ENCODE data around the gene CASKIN1. TPM values are rescaled to one million over a fixed set of nuclear protein-coding genes. Genes with fewer than 3 reads are reported as not detected.

The CASKIN1 gene
- total RNA-seq, 1 experiment from 2014 or later, result 7.9 TPM

DNA sequence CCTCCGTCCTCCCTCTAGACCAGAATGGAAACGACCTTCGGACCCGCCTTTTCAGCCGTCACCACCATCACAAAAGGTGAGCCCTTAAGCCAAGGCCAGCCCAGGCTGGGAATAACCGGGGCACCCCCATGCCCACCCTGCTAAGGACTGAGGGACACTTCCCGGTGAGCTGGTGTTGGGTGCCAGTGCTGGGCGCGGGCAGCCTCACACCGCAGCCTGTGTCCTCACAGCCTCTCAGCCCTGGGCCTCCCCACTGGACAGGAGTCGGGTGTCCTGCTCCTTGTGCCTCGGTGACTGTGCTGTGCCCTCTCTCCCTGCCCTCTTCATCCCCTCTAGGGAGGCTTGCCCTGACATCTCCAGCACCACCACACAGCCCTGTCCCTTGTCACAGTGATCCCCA is 30.5 kb downstream of the CASKIN1 start:
- Histone ChIP-seq H3K79me1 (ENCODE audit: insufficient read depth, low read depth, low read length, poor library complexity, severe bottlenecking) (no peaks in the 10 kb centered on the region), H3K4ac (ENCODE audit: low read depth, low read length) (no peak overlapping the region), H3K9ac (ENCODE audit: extremely low read depth, insufficient read length, low read length) (no peak overlapping the region), H3K4me1 (ENCODE audit: insufficient read depth, low read length) (no peaks in the 10 kb centered on the region), H4K91ac (ENCODE audit: insufficient read length, low read depth, low read length) (no peak overlapping the region), H3K79me2 (ENCODE audit: insufficient read depth, low read length) (peaks cover 10% of the 10 kb centered on the region; the same call in 1 of the 2 replicates), H3K23me2 (ENCODE audit: insufficient read length, low read depth, low read length, poor library complexity, severe bottlenecking) (no peaks in the 10 kb centered on the region), H3K14ac (ENCODE audit: insufficient read depth, low read length) (no peak overlapping the region), H3K27ac (ENCODE audit: insufficient read length, low read depth, low read length) (no peak overlapping the region), H3K4me2 (ENCODE audit: insufficient read depth, insufficient read length, low read length) (no peak overlapping the region), H3K23ac (ENCODE audit: insufficient read length, low read depth, low read length) (no peak overlapping the region), H2AK5ac (ENCODE audit: insufficient read length, low read length) (no peak overlapping the region), H2BK5ac (ENCODE audit: insufficient read length, low read length) (no peak overlapping the region), H4K8ac (replicated peaks; ENCODE audit: insufficient read length, low read depth, low read length) (no peak overlapping the region), H2BK120ac (ENCODE audit: low read depth, low read length, poor library complexity, severe bottlenecking) (no peak overlapping the region), H2BK12ac (ENCODE audit: insufficient read length, low read depth, low read length) (no peak overlapping the region), H2BK20ac (ENCODE audit: low read depth, low read length, poor library complexity, severe bottlenecking) (no peak overlapping the region), H4K20me1 (ENCODE audit: control insufficient read depth, insufficient read depth, insufficient read length) (peaks cover 2% of the 10 kb centered on the region), H3K27me3 (ENCODE audit: insufficient read depth, low read length) (no peaks in the 10 kb centered on the region), H3K9me3 (ENCODE audit: control insufficient read depth, low read depth, low read length) (no peaks in the 10 kb centered on the region), H2AFZ (ENCODE audit: low read length) (no peak overlapping the region), H3K18ac (ENCODE audit: insufficient read length, low read depth, low read length) (no peak overlapping the region), H2BK15ac (ENCODE audit: low read depth, low read length) (no peak overlapping the region; the same call in 1 of the 2 replicates), H3K56ac (ENCODE audit: insufficient read length, low read depth, low read length) (no peak overlapping the region), H4K5ac (ENCODE audit: insufficient read length, low read depth, low read length) (no peak overlapping the region), H3T11ph (ENCODE audit: low read length) (no peak overlapping the region)
- DNase-seq, result no peak
- no peak overlapping the region for H3K4me3 Mint-ChIP-seq
- peaks cover 9 to 31% (median 31%) of the 10 kb centered on the region in 3 experiments for H3K36me3 Mint-ChIP-seq (ENCODE audit: insufficient read depth in 1 of 3, low read depth in 3 of 3)
- no peaks in the 10 kb centered on the region for H3K9me3 Mint-ChIP-seq
- peak overlapping the region; percentile 49 to 85 (median 52); a peak in 3 of 7 replicates for H3K27ac Mint-ChIP-seq
- TF ChIP-seq, protein P1, sequence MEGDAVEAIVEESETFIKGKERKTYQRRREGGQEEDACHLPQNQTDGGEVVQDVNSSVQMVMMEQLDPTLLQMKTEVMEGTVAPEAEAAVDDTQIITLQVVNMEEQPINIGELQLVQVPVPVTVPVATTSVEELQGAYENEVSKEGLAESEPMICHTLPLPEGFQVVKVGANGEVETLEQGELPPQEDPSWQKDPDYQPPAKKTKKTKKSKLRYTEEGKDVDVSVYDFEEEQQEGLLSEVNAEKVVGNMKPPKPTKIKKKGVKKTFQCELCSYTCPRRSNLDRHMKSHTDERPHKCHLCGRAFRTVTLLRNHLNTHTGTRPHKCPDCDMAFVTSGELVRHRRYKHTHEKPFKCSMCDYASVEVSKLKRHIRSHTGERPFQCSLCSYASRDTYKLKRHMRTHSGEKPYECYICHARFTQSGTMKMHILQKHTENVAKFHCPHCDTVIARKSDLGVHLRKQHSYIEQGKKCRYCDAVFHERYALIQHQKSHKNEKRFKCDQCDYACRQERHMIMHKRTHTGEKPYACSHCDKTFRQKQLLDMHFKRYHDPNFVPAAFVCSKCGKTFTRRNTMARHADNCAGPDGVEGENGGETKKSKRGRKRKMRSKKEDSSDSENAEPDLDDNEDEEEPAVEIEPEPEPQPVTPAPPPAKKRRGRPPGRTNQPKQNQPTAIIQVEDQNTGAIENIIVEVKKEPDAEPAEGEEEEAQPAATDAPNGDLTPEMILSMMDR (conservative IDR thresholded peaks at IDR 0.05), result no peak
- no peaks in the 10 kb centered on the region for H3K27me3 Mint-ChIP-seq (ENCODE audit: low read depth)
- H3K4me1 Mint-ChIP-seq, result no peaks in the 10 kb centered on the region
- no CpG with 5 or more reads among the region's 12 CpGs for WGBS (ENCODE audit: extremely low coverage, insufficient read length, low lambda C conversion rate)

Measured in H9 (cell line).